OCI-LY7 (cell line): ENCODE measurements around the gene GPATCH8.

Source experiments
- CTCF ChIP-seq: fragments of 200-600 bp; sonication (generic); conservative IDR thresholded peaks from 2 replicates; pipeline ENCODE4 v1.5.1; 2014; ENCODE audit warnings: mild to moderate bottlenecking, antibody characterized with exemption, low read length, moderate library complexity, mixed read lengths
- EZH2phosphoT487 ChIP-seq: fragments of 200-600 bp; sonication (generic); IDR thresholded peaks from 2 replicates; pipeline ENCODE4 v1.6.1; 2018; ENCODE audit warnings: low read depth, borderline replicate concordance, mild to moderate bottlenecking, mixed run types, antibody characterized with exemption, low read length, moderate library complexity, mixed read lengths

DNA sequence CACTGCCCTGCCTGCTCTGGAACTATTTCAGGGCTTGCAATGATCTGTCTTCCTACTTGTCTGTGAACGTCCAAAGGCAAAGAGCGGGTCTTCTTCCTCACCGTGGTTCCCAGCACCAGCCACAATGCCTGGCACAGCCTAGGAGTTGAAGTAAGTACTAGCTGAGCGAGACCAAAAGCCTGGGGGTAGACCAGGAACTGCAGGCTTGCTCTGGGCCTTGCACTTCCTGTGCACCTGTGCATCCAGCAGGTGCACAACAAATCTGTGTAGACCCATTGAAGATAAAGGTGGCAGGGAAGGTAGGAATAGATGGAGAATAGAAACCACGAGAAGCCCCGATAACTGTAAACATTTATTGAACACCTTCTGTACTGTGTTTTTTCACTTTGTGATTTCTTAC is 144.2 kb downstream of the GPATCH8 start:
- TF ChIP-seq CTCF (no peak), EZH2phosphoT487 (no peak)
